Spleen (tissue), 7 donors: ENCODE data around the gene CEP112.

ENCODE experiments used
- CTCF ChIP-seq, 11 experiments: fragments of 200-600 bp in 7 of 11; fragments of 450-650 bp in 4 of 11; sonication (generic) in 4 of 11; IDR thresholded peaks in 8 of 11; conservative IDR thresholded peaks in 3 of 11; 1 replicate in 7 of 11; 2 replicates in 4 of 11; pipeline versions ENCODE4 v1.4.0 to v1.8.0; 2016 to 2021; ENCODE audit warnings: antibody characterized with exemption in 11 of 11, inconsistent platforms in 4 of 11, mild to moderate bottlenecking in 1 of 11
- POLR2A ChIP-seq, 3 donors: fragments of 450-650 bp; IDR thresholded peaks; one replicate each; pipeline ENCODE4 v1.5.1; 2017; ENCODE audit warnings: antibody characterized with exemption in 3 of 3, mild to moderate bottlenecking in 1 of 3
- donor health status: DM: no; HTN: no; CAD: no; lungs with moderate emphysema.
- donor health status: DM: no; HTN: no; CAD: no.
- donor health status: DM: no; HTN: no; CAD: no.

GRCh38 chr17:65823713-65824112 lies 368.2 kb downstream of the CEP112 start:
- no peak for TF ChIP-seq CTCF (IDR thresholded peaks at IDR 0.05 in 8 of 11, conservative IDR thresholded peaks at IDR 0.05 in 3 of 11)
- TF ChIP-seq POLR2A (IDR thresholded peaks at IDR 0.05) = no peak
